Measurements from ENCODE around the gene RASA3. TPM values are rescaled to one million over a fixed set of nuclear protein-coding genes. Genes with fewer than 3 reads are reported as not detected.
A peak's percentile ranks its signal among the peaks of the same experiment; 100 is the strongest.

The RASA3 gene
- total RNA-seq, 1 experiment from 2014 or later, result 22.3 TPM

DNA sequence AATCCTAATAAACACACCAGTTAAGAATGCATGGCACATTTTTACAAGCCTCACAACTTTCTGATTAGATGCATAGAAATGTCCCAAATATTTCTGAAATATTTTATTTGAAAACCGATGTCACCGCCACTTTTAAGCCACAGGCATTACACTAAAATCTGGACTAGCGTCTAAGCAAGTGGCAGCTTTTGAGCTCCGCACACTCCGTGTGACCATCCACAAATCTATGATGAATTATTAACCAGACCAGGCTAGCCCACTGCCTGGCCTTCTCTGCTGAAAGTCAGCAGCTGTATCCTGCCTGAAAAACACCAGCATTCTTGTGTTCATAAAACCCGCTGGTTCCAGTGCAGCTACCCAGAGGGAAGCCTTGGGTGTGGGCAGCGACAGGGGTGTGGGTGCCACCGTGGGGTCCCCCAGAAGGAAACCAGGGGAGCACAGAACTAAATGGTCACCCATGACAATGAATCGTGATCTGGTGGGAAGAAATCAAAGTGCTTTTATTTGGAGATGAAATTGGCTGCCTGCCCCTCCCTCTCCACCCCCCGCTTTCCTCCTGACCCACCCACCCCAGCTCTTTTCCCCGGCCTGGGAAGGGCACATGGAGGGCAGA is 13.8 kb downstream of the RASA3 start (continued):
- TF ChIP-seq, protein P1, sequence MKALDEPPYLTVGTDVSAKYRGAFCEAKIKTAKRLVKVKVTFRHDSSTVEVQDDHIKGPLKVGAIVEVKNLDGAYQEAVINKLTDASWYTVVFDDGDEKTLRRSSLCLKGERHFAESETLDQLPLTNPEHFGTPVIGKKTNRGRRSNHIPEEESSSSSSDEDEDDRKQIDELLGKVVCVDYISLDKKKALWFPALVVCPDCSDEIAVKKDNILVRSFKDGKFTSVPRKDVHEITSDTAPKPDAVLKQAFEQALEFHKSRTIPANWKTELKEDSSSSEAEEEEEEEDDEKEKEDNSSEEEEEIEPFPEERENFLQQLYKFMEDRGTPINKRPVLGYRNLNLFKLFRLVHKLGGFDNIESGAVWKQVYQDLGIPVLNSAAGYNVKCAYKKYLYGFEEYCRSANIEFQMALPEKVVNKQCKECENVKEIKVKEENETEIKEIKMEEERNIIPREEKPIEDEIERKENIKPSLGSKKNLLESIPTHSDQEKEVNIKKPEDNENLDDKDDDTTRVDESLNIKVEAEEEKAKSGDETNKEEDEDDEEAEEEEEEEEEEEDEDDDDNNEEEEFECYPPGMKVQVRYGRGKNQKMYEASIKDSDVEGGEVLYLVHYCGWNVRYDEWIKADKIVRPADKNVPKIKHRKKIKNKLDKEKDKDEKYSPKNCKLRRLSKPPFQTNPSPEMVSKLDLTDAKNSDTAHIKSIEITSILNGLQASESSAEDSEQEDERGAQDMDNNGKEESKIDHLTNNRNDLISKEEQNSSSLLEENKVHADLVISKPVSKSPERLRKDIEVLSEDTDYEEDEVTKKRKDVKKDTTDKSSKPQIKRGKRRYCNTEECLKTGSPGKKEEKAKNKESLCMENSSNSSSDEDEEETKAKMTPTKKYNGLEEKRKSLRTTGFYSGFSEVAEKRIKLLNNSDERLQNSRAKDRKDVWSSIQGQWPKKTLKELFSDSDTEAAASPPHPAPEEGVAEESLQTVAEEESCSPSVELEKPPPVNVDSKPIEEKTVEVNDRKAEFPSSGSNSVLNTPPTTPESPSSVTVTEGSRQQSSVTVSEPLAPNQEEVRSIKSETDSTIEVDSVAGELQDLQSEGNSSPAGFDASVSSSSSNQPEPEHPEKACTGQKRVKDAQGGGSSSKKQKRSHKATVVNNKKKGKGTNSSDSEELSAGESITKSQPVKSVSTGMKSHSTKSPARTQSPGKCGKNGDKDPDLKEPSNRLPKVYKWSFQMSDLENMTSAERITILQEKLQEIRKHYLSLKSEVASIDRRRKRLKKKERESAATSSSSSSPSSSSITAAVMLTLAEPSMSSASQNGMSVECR (CRISPR knock-in tag; IDR thresholded peaks at IDR 0.05; ENCODE audit: borderline replicate concordance), result no peak

DNA sequence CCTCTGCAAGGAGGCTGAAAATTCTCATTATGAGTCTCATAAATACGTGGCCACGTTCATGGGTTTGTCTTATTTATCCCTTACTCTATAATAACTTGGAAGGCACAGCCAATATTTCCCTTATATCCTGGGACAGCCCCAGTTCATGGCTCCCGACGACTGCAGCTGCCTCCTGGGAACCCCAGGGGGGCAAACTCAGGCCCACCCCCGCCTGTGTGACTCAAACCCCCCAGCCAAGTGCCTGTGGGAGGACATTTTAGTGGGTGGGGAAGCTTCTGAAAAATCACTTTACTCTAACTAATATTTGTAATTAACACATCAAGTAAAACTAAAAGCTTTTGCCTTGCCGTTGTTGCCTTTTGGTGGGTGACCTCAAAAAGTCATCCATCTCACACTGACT is 14.3 kb downstream of the RASA3 start:
- H3K36me3 Mint-ChIP-seq, result no peaks in the 10 kb centered on the region; the same call in 1 of the 2 replicates
- TF ChIP-seq, protein P2, sequence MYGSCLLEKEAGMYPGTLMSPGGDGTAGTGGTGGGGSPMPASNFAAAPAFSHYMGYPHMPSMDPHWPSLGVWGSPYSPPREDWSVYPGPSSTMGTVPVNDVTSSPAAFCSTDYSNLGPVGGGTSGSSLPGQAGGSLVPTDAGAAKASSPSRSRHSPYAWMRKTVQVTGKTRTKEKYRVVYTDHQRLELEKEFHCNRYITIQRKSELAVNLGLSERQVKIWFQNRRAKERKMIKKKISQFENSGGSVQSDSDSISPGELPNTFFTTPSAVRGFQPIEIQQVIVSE (CRISPR knock-in tag; IDR thresholded peaks at IDR 0.05; ENCODE audit: borderline replicate concordance), result no peak
- TF ChIP-seq, protein P3, sequence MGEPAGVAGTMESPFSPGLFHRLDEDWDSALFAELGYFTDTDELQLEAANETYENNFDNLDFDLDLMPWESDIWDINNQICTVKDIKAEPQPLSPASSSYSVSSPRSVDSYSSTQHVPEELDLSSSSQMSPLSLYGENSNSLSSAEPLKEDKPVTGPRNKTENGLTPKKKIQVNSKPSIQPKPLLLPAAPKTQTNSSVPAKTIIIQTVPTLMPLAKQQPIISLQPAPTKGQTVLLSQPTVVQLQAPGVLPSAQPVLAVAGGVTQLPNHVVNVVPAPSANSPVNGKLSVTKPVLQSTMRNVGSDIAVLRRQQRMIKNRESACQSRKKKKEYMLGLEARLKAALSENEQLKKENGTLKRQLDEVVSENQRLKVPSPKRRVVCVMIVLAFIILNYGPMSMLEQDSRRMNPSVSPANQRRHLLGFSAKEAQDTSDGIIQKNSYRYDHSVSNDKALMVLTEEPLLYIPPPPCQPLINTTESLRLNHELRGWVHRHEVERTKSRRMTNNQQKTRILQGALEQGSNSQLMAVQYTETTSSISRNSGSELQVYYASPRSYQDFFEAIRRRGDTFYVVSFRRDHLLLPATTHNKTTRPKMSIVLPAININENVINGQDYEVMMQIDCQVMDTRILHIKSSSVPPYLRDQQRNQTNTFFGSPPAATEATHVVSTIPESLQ (CRISPR knock-in tag; IDR thresholded peaks at IDR 0.05), result no peak
- TF ChIP-seq, protein P4, sequence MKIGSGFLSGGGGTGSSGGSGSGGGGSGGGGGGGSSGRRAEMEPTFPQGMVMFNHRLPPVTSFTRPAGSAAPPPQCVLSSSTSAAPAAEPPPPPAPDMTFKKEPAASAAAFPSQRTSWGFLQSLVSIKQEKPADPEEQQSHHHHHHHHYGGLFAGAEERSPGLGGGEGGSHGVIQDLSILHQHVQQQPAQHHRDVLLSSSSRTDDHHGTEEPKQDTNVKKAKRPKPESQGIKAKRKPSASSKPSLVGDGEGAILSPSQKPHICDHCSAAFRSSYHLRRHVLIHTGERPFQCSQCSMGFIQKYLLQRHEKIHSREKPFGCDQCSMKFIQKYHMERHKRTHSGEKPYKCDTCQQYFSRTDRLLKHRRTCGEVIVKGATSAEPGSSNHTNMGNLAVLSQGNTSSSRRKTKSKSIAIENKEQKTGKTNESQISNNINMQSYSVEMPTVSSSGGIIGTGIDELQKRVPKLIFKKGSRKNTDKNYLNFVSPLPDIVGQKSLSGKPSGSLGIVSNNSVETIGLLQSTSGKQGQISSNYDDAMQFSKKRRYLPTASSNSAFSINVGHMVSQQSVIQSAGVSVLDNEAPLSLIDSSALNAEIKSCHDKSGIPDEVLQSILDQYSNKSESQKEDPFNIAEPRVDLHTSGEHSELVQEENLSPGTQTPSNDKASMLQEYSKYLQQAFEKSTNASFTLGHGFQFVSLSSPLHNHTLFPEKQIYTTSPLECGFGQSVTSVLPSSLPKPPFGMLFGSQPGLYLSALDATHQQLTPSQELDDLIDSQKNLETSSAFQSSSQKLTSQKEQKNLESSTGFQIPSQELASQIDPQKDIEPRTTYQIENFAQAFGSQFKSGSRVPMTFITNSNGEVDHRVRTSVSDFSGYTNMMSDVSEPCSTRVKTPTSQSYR (CRISPR knock-in tag; IDR thresholded peaks at IDR 0.05), result no peak
- TF ChIP-seq NR2C2 (CRISPR knock-in tag; IDR thresholded peaks at IDR 0.05) (no peak), HMGXB4 (CRISPR knock-in tag; IDR thresholded peaks at IDR 0.05) (no peak), RELA (CRISPR knock-in tag; IDR thresholded peaks at IDR 0.05; ENCODE audit: borderline replicate concordance) (no peak), CREM (CRISPR knock-in tag; IDR thresholded peaks at IDR 0.05) (no peak), ZNF232 (CRISPR knock-in tag; IDR thresholded peaks at IDR 0.05) (no peak), EMX1 (CRISPR knock-in tag; IDR thresholded peaks at IDR 0.05) (no peak), FOXJ3 (CRISPR knock-in tag; IDR thresholded peaks at IDR 0.05; ENCODE audit: borderline replicate concordance) (no peak), TP53 (CRISPR knock-in tag; IDR thresholded peaks at IDR 0.05) (no peak), ZNF416 (CRISPR knock-in tag; IDR thresholded peaks at IDR 0.05) (no peak), ATF2 (CRISPR knock-in tag; IDR thresholded peaks at IDR 0.05; ENCODE audit: borderline replicate concordance, low read depth) (no peak), NFE2L1 (CRISPR knock-in tag; IDR thresholded peaks at IDR 0.05) (no peak)
- TF ChIP-seq, protein P5, sequence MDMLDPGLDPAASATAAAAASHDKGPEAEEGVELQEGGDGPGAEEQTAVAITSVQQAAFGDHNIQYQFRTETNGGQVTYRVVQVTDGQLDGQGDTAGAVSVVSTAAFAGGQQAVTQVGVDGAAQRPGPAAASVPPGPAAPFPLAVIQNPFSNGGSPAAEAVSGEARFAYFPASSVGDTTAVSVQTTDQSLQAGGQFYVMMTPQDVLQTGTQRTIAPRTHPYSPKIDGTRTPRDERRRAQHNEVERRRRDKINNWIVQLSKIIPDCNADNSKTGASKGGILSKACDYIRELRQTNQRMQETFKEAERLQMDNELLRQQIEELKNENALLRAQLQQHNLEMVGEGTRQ (CRISPR knock-in tag; IDR thresholded peaks at IDR 0.05), result no peak
- TF ChIP-seq, protein P6, sequence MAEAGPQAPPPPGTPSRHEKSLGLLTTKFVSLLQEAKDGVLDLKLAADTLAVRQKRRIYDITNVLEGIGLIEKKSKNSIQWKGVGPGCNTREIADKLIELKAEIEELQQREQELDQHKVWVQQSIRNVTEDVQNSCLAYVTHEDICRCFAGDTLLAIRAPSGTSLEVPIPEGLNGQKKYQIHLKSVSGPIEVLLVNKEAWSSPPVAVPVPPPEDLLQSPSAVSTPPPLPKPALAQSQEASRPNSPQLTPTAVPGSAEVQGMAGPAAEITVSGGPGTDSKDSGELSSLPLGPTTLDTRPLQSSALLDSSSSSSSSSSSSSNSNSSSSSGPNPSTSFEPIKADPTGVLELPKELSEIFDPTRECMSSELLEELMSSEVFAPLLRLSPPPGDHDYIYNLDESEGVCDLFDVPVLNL (CRISPR knock-in tag; IDR thresholded peaks at IDR 0.05; ENCODE audit: borderline replicate concordance, low read depth), result no peak

More for the DNA sequence above, 14.3 kb downstream of the RASA3 start:
- POLR2A ChIA-PET, result interaction anchor here (0.6 kb wide), 2 partner anchors 293 to 1218 kb away, joined by 3 to 4 read pairs; no protein-coding TSS in a partner anchor
- no peak overlapping the region for H3K4me3 Mint-ChIP-seq
- no peaks in the 10 kb centered on the region for H3K27me3 Mint-ChIP-seq (ENCODE audit: low read depth)
- DNase-seq (ENCODE audit: low spot score) (peak; percentile 5), ATAC-seq (no peak)
- peak overlapping the region; percentile 84 for H3K27ac Mint-ChIP-seq
- CTCF ChIA-PET, result no interaction called here
- H3K9me3 Mint-ChIP-seq, result no peaks in the 10 kb centered on the region; the same call in 1 of the 2 replicates
- H3K4me1 Mint-ChIP-seq, result peaks cover 48% of the 10 kb centered on the region
